ENCODE measurements around the gene PRKCE. TPM values are rescaled to one million over a fixed set of nuclear protein-coding genes. Genes with fewer than 3 reads are reported as not detected.

PRKCE gene
- total RNA-seq, 3 donors from 2014 or later (not counting 1 experiment from before 2014, with no cell fraction given): 35.2 to 42.1 (median 38.6) TPM

DNA sequence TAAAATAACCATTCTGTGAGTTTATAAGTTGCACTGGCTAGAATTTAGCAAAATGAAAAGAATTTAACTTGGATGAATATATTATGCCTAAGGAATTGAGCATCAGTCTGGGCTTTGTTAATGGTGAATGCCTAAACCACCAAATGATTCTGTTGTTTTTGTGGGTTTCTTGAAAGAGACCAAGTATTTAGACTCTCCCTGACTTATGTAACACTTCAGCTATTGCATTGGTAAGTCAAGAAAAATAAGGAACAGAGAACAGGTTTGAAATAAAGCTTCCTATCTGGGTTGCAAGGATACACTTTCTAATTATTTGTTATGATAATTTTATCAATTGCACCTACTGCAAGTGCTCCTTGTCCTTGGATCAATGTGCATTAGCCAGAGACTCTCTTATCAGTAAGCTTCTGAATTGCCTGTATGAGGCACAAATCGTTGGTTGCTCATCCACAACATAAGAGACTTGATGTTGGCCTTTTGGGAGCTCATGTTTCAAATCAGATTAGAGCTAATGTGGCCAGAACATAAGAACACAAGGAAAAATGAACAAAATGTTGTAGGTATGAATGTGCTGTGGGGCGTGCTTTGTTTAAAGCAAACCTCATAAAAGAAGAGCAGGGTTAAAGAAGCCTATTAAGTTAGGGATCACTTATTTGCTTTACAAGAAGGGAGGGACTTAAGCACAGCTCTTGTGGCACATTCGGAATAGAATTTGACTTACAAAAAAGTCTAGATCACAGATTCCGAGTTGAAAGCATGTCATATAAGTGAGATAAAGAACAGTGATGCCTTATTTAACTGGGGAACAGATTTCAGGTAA, 37.2 kb downstream of the PRKCE start:
- Histone ChIP-seq H3K4me1 (ENCODE audit: control insufficient read depth, insufficient read depth, low read length) (peaks cover 5% of the 10 kb centered on the region), H3K9me3 (ENCODE audit: control insufficient read depth, insufficient read depth, low read length) (no peaks in the 10 kb centered on the region), H3K4me3 (ENCODE audit: low read length) (no peak overlapping the region), H3K27me3 (ENCODE audit: control insufficient read depth, insufficient read depth, low read length) (no peaks in the 10 kb centered on the region), H3K36me3 (ENCODE audit: control insufficient read depth, insufficient read depth, low read length) (no peaks in the 10 kb centered on the region), H3K27ac (ENCODE audit: low read length) (no peak overlapping the region)
- 90% methylated on average over 4 of the region's 4 CpGs for WGBS (ENCODE audit: insufficient coverage)
- Mint-ChIP-seq H3K4me1 (peaks cover 25 to 28% of the 10 kb centered on the region in 2 donors), H3K27me3 (ENCODE audit: low read depth in 2 of 2) (no peaks in the 10 kb centered on the region), H3K27ac (no peak overlapping the region), H3K4me3 (no peak overlapping the region), H3K36me3 (no peaks in the 10 kb centered on the region), H3K9me3 (no peaks in the 10 kb centered on the region)
- TF ChIP-seq, protein P1, sequence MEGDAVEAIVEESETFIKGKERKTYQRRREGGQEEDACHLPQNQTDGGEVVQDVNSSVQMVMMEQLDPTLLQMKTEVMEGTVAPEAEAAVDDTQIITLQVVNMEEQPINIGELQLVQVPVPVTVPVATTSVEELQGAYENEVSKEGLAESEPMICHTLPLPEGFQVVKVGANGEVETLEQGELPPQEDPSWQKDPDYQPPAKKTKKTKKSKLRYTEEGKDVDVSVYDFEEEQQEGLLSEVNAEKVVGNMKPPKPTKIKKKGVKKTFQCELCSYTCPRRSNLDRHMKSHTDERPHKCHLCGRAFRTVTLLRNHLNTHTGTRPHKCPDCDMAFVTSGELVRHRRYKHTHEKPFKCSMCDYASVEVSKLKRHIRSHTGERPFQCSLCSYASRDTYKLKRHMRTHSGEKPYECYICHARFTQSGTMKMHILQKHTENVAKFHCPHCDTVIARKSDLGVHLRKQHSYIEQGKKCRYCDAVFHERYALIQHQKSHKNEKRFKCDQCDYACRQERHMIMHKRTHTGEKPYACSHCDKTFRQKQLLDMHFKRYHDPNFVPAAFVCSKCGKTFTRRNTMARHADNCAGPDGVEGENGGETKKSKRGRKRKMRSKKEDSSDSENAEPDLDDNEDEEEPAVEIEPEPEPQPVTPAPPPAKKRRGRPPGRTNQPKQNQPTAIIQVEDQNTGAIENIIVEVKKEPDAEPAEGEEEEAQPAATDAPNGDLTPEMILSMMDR (IDR thresholded peaks at IDR 0.05): no peak
- intact Hi-C loops (cut with micrococcal nuclease): no loop called here
- ATAC-seq (no peak), DNase-seq (no peak)

DNA sequence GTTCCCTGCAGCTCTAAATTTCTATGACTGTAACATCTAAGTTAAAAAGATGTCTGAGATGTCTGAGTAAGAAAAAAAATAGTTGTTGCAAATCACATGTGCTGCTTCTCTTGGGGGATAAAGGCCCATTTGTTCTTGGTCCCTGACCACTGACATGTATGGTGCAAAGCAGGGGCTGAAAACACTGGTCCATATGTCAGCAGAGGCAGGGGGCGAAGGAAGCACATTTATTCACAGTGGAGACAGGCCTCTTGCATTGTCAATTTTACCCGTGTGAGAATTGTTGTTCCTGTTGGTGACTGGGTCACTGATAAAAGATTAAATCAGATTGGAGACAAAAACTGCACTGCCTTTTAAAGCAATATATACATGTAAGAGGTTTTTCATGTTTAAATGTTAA, 38.8 kb downstream of the PRKCE start:
- intact Hi-C loops (cut with micrococcal nuclease): no loop called here
- Mint-ChIP-seq H3K27ac (no peak overlapping the region), H3K36me3 (no peaks in the 10 kb centered on the region), H3K27me3 (ENCODE audit: low read depth in 2 of 2) (no peaks in the 10 kb centered on the region), H3K4me3 (no peak overlapping the region), H3K4me1 (peaks cover 11 to 13% of the 10 kb centered on the region in 2 donors), H3K9me3 (no peaks in the 10 kb centered on the region)
- Histone ChIP-seq H3K27ac (ENCODE audit: low read length) (no peak overlapping the region), H3K4me3 (ENCODE audit: low read length) (no peak overlapping the region), H3K27me3 (ENCODE audit: control insufficient read depth, insufficient read depth, low read length) (no peaks in the 10 kb centered on the region), H3K9me3 (ENCODE audit: control insufficient read depth, insufficient read depth, low read length) (no peaks in the 10 kb centered on the region), H3K36me3 (ENCODE audit: control insufficient read depth, insufficient read depth, low read length) (no peaks in the 10 kb centered on the region), H3K4me1 (ENCODE audit: control insufficient read depth, insufficient read depth, low read length) (no peaks in the 10 kb centered on the region)
- TF ChIP-seq, protein P1 (IDR thresholded peaks at IDR 0.05): no peak
- DNase-seq: no peak
- no peak for ATAC-seq
- 65% methylated on average over 2 of the region's 2 CpGs for WGBS (ENCODE audit: insufficient coverage)

DNA sequence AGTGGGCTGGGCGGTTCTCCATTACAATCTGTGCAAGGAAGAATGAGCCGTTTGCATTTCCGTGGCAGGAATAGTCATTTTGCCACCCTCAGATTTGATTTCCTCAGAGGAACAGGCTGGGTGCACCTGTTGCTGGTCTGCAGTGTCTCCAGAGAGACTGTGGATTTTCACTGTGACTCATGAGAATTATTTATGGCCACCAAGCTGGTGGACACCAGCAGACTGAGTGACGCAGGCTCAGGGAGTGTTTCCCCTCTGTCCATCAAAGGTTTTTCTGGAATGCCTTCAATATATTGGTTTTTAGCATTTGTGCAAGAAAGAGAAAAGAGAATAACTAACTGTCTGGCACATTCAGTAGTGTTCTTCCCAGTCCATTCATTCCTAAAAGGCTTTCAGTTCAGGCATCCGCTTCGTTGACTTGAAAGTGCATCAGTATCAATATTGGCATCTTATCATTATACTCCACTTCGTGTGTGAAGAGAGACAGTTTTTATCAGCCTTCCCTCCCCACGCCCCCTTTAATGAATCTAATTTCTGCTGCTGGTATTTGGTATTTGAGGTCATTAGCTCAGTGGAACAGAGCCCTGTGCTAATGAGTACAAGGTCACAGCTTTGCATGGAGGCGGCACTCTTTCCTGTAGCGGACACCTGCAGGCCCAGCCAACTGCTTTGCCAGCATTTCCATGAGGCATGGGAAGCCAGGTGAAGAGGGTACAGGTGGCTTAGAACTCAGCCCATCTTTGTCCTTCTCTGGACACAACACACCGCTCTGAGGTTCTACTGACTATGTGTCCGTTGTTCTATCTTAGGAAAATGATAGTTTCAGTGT, 39.9 kb downstream of the PRKCE start:
- TF ChIP-seq, protein P1 (IDR thresholded peaks at IDR 0.05): no peak
- Mint-ChIP-seq H3K27me3 (ENCODE audit: low read depth in 2 of 2) (no peaks in the 10 kb centered on the region), H3K4me3 (no peak overlapping the region), H3K27ac (no peak overlapping the region), H3K4me1 (peaks cover 11 to 13% of the 10 kb centered on the region in 2 donors), H3K9me3 (no peaks in the 10 kb centered on the region), H3K36me3 (no peaks in the 10 kb centered on the region)
- intact Hi-C loops (cut with micrococcal nuclease): no loop called here
- DNase-seq (no peak), ATAC-seq (no peak)
- no peaks in the 10 kb centered on the region for H3K9me3 ChIP-seq (ENCODE audit: control insufficient read depth, insufficient read depth, low read length)
- H3K27me3 ChIP-seq (ENCODE audit: control insufficient read depth, insufficient read depth, low read length): no peaks in the 10 kb centered on the region
- WGBS (ENCODE audit: insufficient coverage): 81% methylated on average over 9 of the region's 12 CpGs
- peaks cover 1% of the 10 kb centered on the region for H3K4me1 ChIP-seq (ENCODE audit: control insufficient read depth, insufficient read depth, low read length)
- H3K4me3 ChIP-seq (ENCODE audit: low read length): no peak overlapping the region
- no peaks in the 10 kb centered on the region for H3K36me3 ChIP-seq (ENCODE audit: control insufficient read depth, insufficient read depth, low read length)
- no peak overlapping the region for H3K27ac ChIP-seq (ENCODE audit: low read length)
